A673 (cell line): Measurements from ENCODE around the gene GPC6.

Experiments
- CTCF ChIP-seq: fragments of 300-800, 200-600 bp; sonication (generic); conservative IDR thresholded peaks from 2 replicates; pipeline ENCODE4 v1.5.1; 2017; ENCODE audit warnings: low read depth, mild to moderate bottlenecking, antibody characterized with exemption, low read length, moderate library complexity, mixed read lengths
- EZH2 ChIP-seq: fragments of 200-600 bp; sonication (generic); IDR thresholded peaks from 2 replicates; pipeline ENCODE4 v1.6.1; 2017; ENCODE audit warnings: borderline replicate concordance, low read depth, mild to moderate bottlenecking, mixed read lengths, antibody characterized with exemption, low read length; ENCODE audit not compliant: poor library complexity, severe bottlenecking

DNA sequence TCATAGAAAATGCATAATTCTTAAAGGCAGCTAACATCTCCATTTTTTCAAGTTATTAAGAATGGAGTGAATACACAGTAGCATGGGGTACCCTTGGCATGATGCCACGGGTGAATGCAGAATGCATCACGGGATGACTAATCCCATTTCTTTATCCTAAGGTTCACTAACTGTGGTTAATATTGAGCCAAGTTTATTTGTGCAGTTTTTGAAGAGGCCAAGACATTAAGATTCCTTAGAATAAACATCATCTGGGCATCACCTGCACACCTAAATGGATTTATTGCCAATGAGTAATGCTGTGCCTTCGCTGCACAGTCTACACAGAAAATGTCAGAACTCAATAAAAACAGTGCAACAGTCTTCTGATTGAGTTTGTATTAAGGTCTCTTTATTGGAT lies 333.1 kb downstream of the GPC6 start:
- TF ChIP-seq CTCF (no peak), EZH2 (no peak)
